ENCODE results near the gene GDE1. TPM values are rescaled to one million over a fixed set of nuclear protein-coding genes. Genes with fewer than 3 reads are reported as not detected.

GDE1 gene
- total and polyA plus RNA-seq, 9 of the 15 experiments (the other 6 are each of a cell fraction or from before 2014, with no cell fraction given) = 18.8 to 40.5 (median 22.3) TPM

DNA sequence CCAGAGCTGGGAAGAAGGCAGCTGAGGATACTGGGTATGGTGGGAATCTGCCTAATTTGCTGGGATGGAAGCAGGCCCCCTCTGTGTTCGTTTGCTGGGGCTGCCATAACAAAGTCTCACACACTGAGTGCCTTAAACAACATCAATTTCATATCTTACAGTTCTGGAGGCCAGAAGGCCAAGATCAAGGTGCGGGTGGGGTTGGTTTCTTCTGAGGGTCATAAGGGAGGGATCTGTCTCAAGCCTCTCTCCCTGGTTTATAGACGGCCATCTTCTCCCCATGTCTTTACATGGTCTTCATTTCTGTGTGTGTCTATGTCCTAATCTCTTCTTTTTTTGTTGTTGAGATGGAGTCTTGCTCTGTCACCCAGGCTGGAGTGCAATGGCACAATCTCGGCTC, 35.8 kb downstream of the GDE1 start (continued):
- TF ChIP-seq ARID4B (CRISPR knock-in tag; IDR thresholded peaks at IDR 0.05) = no peak
- no peak for TF ChIP-seq NR2C2 (CRISPR knock-in tag; IDR thresholded peaks at IDR 0.05)
- no peak for TF ChIP-seq NR2C2 (tag; IDR thresholded peaks at IDR 0.05)
- TF ChIP-seq, protein P1, sequence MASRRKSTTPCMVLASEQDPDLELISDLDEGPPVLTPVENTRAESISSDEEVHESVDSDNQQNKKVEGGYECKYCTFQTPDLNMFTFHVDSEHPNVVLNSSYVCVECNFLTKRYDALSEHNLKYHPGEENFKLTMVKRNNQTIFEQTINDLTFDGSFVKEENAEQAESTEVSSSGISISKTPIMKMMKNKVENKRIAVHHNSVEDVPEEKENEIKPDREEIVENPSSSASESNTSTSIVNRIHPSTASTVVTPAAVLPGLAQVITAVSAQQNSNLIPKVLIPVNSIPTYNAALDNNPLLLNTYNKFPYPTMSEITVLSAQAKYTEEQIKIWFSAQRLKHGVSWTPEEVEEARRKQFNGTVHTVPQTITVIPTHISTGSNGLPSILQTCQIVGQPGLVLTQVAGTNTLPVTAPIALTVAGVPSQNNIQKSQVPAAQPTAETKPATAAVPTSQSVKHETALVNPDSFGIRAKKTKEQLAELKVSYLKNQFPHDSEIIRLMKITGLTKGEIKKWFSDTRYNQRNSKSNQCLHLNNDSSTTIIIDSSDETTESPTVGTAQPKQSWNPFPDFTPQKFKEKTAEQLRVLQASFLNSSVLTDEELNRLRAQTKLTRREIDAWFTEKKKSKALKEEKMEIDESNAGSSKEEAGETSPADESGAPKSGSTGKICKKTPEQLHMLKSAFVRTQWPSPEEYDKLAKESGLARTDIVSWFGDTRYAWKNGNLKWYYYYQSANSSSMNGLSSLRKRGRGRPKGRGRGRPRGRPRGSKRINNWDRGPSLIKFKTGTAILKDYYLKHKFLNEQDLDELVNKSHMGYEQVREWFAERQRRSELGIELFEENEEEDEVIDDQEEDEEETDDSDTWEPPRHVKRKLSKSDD (conservative IDR thresholded peaks at IDR 0.05; ENCODE audit: low read length) = no peak
- no peak for TF ChIP-seq JUND (IDR thresholded peaks at IDR 0.05; ENCODE audit: borderline replicate concordance, low read depth, low read length)
- no peak for TF ChIP-seq JUND (tag; IDR thresholded peaks at IDR 0.05; ENCODE audit: borderline replicate concordance, low read depth, low read length)
- no peak for TF ChIP-seq ZNF586 (CRISPR knock-in tag; conservative IDR thresholded peaks at IDR 0.05)
- TF ChIP-seq GTF2A2 (tag; IDR thresholded peaks at IDR 0.05) = no peak
- TF ChIP-seq NEUROD1 (IDR thresholded peaks at IDR 0.05; ENCODE audit: borderline replicate concordance, low read depth, low read length, partially characterized antibody) = no peak
- TF ChIP-seq PURB (CRISPR knock-in tag; IDR thresholded peaks at IDR 0.05; ENCODE audit: low read depth) = no peak
- TF ChIP-seq RBM15 (IDR thresholded peaks at IDR 0.05; ENCODE audit: insufficient read depth, low read length) = no peak
- TF ChIP-seq ZBTB11 (CRISPR knock-in tag; IDR thresholded peaks at IDR 0.05) = no peak
- no peak for TF ChIP-seq CREB1 (IDR thresholded peaks at IDR 0.05)
- no peak for TF ChIP-seq CREB1 (CRISPR knock-in tag; IDR thresholded peaks at IDR 0.05)
